Endothelial cell of umbilical vein (primary cell): ENCODE measurements around the gene HAUS5. TPM values are rescaled to one million over a fixed set of nuclear protein-coding genes. Genes with fewer than 3 reads are reported as not detected.

Source experiments
- BruUV-seq: library from RNA; stranded (reverse); fragments of 400-500 nt; replicated peaks from 2 replicates; lab custom pipeline; 2021; lab: Mats Ljungman, UMichigan
- CTCF ChIA-PET: fragments of 300-600, 350-600 bp; sonication (Branson Sonifier 250); formaldehyde crosslinking; loops from one replicate; lab custom pipeline; 2021; ENCODE audit warnings: antibody characterized with exemption, inconsistent platforms; lab: Charles Lee
- POLR2A ChIA-PET: fragments of 300-600, 350-600 bp; sonication (Branson Sonifier 250); formaldehyde crosslinking; loops from one replicate; lab custom pipeline; 2021; ENCODE audit warnings: antibody characterized with exemption, inconsistent platforms; lab: Charles Lee
- DNase-seq: peaks from one replicate; pipeline ENCODE4 v3.0.0-alpha.2; 2011; ENCODE audit warnings: low read depth, low spot score
- FAIRE-seq: peaks from 2 replicates; lab custom pipeline; 2011; peaks lifted over from hg19 to GRCh38; lab: Jason Lieb, UNC
- H2AFZ ChIP-seq: 2 replicates; pipeline ENCODE4 v1.6.0; 2012; ENCODE audit warnings: low read depth, low read length, control low read depth, inconsistent platforms
- H3K27ac ChIP-seq: 2 replicates; pipeline ENCODE4 v1.5.1; 2011; ENCODE audit warnings: low read depth, mild to moderate bottlenecking, control low read depth, low read length, moderate library complexity; ENCODE audit not compliant: insufficient read depth
- H3K27me3 ChIP-seq, 2 experiments: 2 replicates each; pipeline versions ENCODE4 v1.6.0 to v1.6.1; 2011; ENCODE audit warnings: low read length in 2 of 2, mixed read lengths in 1 of 2; ENCODE audit not compliant: control insufficient read depth in 2 of 2, insufficient read depth in 2 of 2
- H3K36me3 ChIP-seq, 2 experiments: 2 replicates in 1 of 2; 3 replicates in 1 of 2; pipeline ENCODE4 v1.5.1; 2011; ENCODE audit warnings: low read length in 2 of 2, mild to moderate bottlenecking in 1 of 2, moderate library complexity in 1 of 2; ENCODE audit not compliant: control insufficient read depth in 2 of 2, insufficient read depth in 2 of 2; ENCODE audit errors: extremely low read depth in 1 of 2
- H3K4me1 ChIP-seq: 3 replicates; pipeline ENCODE4 v1.5.1; 2011; ENCODE audit warnings: mild to moderate bottlenecking, low read length; ENCODE audit not compliant: control insufficient read depth, insufficient read depth; ENCODE audit errors: extremely low read depth
- H3K4me2 ChIP-seq: 2 replicates; pipeline ENCODE4 v1.6.1; 2011; ENCODE audit warnings: low read length, control low read depth, mixed read lengths; ENCODE audit not compliant: insufficient read depth
- H3K4me3 ChIP-seq, 3 experiments: fragments of 200-600 bp in 1 of 3; sonication (generic), shearing (Covaris generic) in 1 of 3; replicated peaks in 1 of 3; 2 replicates each; pipeline ENCODE4 v1.5.1; 2011 to 2016; ENCODE audit warnings: control low read depth in 3 of 3, low read length in 3 of 3, mild to moderate bottlenecking in 2 of 3, inconsistent platforms in 1 of 3, low read depth in 1 of 3, moderate library complexity in 1 of 3; ENCODE audit not compliant: insufficient read depth in 1 of 3
- H3K79me2 ChIP-seq: 2 replicates; pipeline ENCODE4 v1.6.0; 2012; ENCODE audit warnings: low read length, inconsistent platforms; ENCODE audit not compliant: control insufficient read depth, insufficient read depth
- H3K9ac ChIP-seq: replicated peaks from 2 replicates; pipeline ENCODE3; 2011; ENCODE audit warnings: low read length, control low read depth; ENCODE audit not compliant: insufficient read depth; ENCODE audit errors: extremely low read depth
- H3K9me1 ChIP-seq: replicated peaks from 3 replicates; pipeline ENCODE4 v1.6.0; 2011; ENCODE audit warnings: mild to moderate bottlenecking, low read length; ENCODE audit not compliant: control insufficient read depth, insufficient read depth; ENCODE audit errors: extremely low read depth
- H3K9me3 ChIP-seq: replicated peaks from 2 replicates; pipeline ENCODE4 v1.5.1; 2012; ENCODE audit warnings: low read length, inconsistent platforms; ENCODE audit not compliant: control insufficient read depth, insufficient read depth
- H4K20me1 ChIP-seq: replicated peaks from 2 replicates; pipeline ENCODE3; 2011; ENCODE audit warnings: mild to moderate bottlenecking, low read length; ENCODE audit not compliant: control insufficient read depth, insufficient read depth; ENCODE audit errors: extremely low read depth
- CTCF ChIP-seq, 2 donors: IDR thresholded peaks; 1 replicate in 1 of 2; 2 replicates in 1 of 2; pipeline ENCODE4 v1.5.1; 2011; ENCODE audit warnings: low read length in 2 of 2, mild to moderate bottlenecking in 2 of 2, moderate library complexity in 2 of 2, control low read depth in 1 of 2, inconsistent platforms in 1 of 2, low read depth in 1 of 2; ENCODE audit not compliant: insufficient read depth in 1 of 2; ENCODE audit errors: extremely low read depth in 1 of 2
- EZH2 ChIP-seq: IDR thresholded peaks from 2 replicates; pipeline ENCODE4 v1.6.1; 2012; ENCODE audit warnings: borderline replicate concordance, low read depth, mild to moderate bottlenecking, moderate library complexity, low read length, inconsistent platforms; ENCODE audit not compliant: severe bottlenecking
- FOS ChIP-seq: IDR thresholded peaks from 2 replicates; pipeline ENCODE4 v1.6.1; 2011; ENCODE audit warnings: mild to moderate bottlenecking, low read length, moderate library complexity, borderline replicate concordance; ENCODE audit not compliant: insufficient read depth
- GATA2 ChIP-seq: IDR thresholded peaks from 2 replicates; pipeline ENCODE4 v1.7.0; 2011; ENCODE audit warnings: low read depth, mild to moderate bottlenecking, moderate library complexity, mixed read lengths, low read length; ENCODE audit not compliant: insufficient read length, insufficient read depth
- JUN ChIP-seq: IDR thresholded peaks from 2 replicates; pipeline ENCODE4 v1.6.1; 2011; ENCODE audit warnings: borderline replicate concordance, low read depth; ENCODE audit not compliant: insufficient read length, insufficient read depth
- MYC ChIP-seq: IDR thresholded peaks from one replicate; pipeline ENCODE4 v1.6.1; 2011; ENCODE audit warnings: mild to moderate bottlenecking, low read depth, low read length
- POLR2A ChIP-seq: IDR thresholded peaks from 2 replicates; pipeline ENCODE4 v1.6.1; 2012; ENCODE audit warnings: low read depth, mild to moderate bottlenecking, control low read depth, low read length
- POLR2AphosphoS5 ChIP-seq: IDR thresholded peaks from 2 replicates; pipeline ENCODE4 v1.6.1; 2012; ENCODE audit warnings: low read depth, mild to moderate bottlenecking, control low read depth, low read length, moderate library complexity; ENCODE audit not compliant: insufficient read depth
- dilution Hi-C: fragments of 300-500 bp; cut with MboI; formaldehyde crosslinking; loops from one replicate; pipeline ENCODE4 v1.15.0; 2019; ENCODE audit warnings: low sequenced_read_pairs; ENCODE audit not compliant: extremely low pct_ligation_motif_present
- intact Hi-C: fragments of 100-400 bp; cut with micrococcal nuclease; formaldehyde crosslinking; loops from one replicate; pipeline ENCODE4 v1.10.0; 2022
- polyA plus RNA-seq, 4 experiments: library from polyadenylated mRNA; depleted of rRNA in 3 of 4; stranded (reverse) in 3 of 4; unstranded in 1 of 4; fragments of >200 nt; gene quantifications; 2 replicates each; pipeline versions ENCODE4 v1.2.1 to v1.2.3, GENCODE V29; 2011 to 2012; ENCODE audit warnings: missing spikeins in 1 of 4
- total RNA-seq: library from RNA; stranded (reverse); gene quantifications from 2 replicates; pipeline ENCODE4 v1.2.3, GENCODE V29; 2021

HAUS5 gene
- total and polyA plus RNA-seq, 2 donors (not counting 3 experiments of a cell fraction or from before 2014, with no cell fraction given) = 8.9 to 19.0 TPM

GRCh38 chr19:35566738-35567137 is 45.8 kb upstream of the HAUS5 start:
- Histone ChIP-seq H3K36me3 (no peaks in the 10 kb centered on the region), H3K79me2 (no peaks in the 10 kb centered on the region), H3K27ac (no peak overlapping the region), H4K20me1 (no peaks in the 10 kb centered on the region), H3K4me1 (no peaks in the 10 kb centered on the region), H3K9ac (no peak overlapping the region), H3K9me1 (no peaks in the 10 kb centered on the region), H3K4me2 (no peak overlapping the region), H3K4me3 (no peak overlapping the region), H3K9me3 (no peaks in the 10 kb centered on the region), H3K27me3 (no peaks in the 10 kb centered on the region), H2AFZ (no peak overlapping the region)
- ChIA-PET CTCF (no interaction called here), POLR2A (no interaction called here)
- no TSS peak for BruUV-seq
- intact Hi-C loops (no loop called here), dilution Hi-C loops (no loop called here)
- FAIRE-seq (no peak), DNase-seq (no peak)
- TF ChIP-seq EZH2 (no peak), POLR2AphosphoS5 (no peak), MYC (no peak), JUN (no peak), GATA2 (no peak), CTCF (IDR thresholded peaks at IDR 0.05; ENCODE audit: extremely low read depth in 1 of 2, insufficient read depth in 1 of 2, low read depth in 1 of 2, low read length in 2 of 2) (no peak), FOS (no peak), POLR2A (no peak)
